Ishikawa (cell line): Measurements from ENCODE around the gene NELFE.

Source experiments
- CREB1 ChIP-seq: IDR thresholded peaks from 2 replicates; pipeline ENCODE4 v1.6.1; 2012; ENCODE audit warnings: low read depth
- EP300 ChIP-seq: IDR thresholded peaks from 2 replicates; pipeline ENCODE4 v1.6.1; 2012; ENCODE audit warnings: borderline replicate concordance
- MAX ChIP-seq: IDR thresholded peaks from 2 replicates; pipeline ENCODE4 v1.6.1; 2012
- NFIC ChIP-seq: IDR thresholded peaks from 2 replicates; pipeline ENCODE4 v1.6.1; 2012
- RAD21 ChIP-seq: IDR thresholded peaks from 2 replicates; pipeline ENCODE4 v1.6.1; 2012; ENCODE audit warnings: low read depth
- REST ChIP-seq: IDR thresholded peaks from 2 replicates; pipeline ENCODE4 v1.6.1; 2012; ENCODE audit warnings: low read depth, mild to moderate bottlenecking
- TAF1 ChIP-seq: IDR thresholded peaks from 2 replicates; pipeline ENCODE4 v1.6.1; 2012; ENCODE audit warnings: low read depth, mild to moderate bottlenecking
- USF1 ChIP-seq: IDR thresholded peaks from 2 replicates; pipeline ENCODE4 v1.6.1; 2012
- ZBTB7A ChIP-seq: IDR thresholded peaks from 2 replicates; pipeline ENCODE4 v1.6.1; 2012; ENCODE audit warnings: low read depth

- TF ChIP-seq CREB1 (no peak), RAD21 (no peak), MAX (no peak), NFIC (no peak), EP300 (no peak), USF1 (no peak), REST (no peak), ZBTB7A (no peak), TAF1 (no peak)
These were observed 30.2 kb downstream of the NELFE start for GRCh38 chr6:31928672-31928939.
